HCT116 (cell line): Measurements from ENCODE around the gene VTN. TPM values are rescaled to one million over a fixed set of nuclear protein-coding genes. Genes with fewer than 3 reads are reported as not detected.

ENCODE experiments used
- ATAC-seq: fragments of 200-7000 bp; cut with Tn5 transposase; 2 replicates; pipeline ENCODE4 v1.9.1; 2020; ENCODE audit warnings: mild to moderate bottlenecking, moderate library complexity
- BruUV-seq: library from RNA; stranded (reverse); fragments of 400-500 nt; replicated peaks from 2 replicates; lab custom pipeline; 2021; lab: Mats Ljungman, UMichigan
- CTCF ChIA-PET: fragments of 300-600 bp; sonication (Branson Sonifier 250); formaldehyde crosslinking; loops from one replicate; lab custom pipeline; 2021; ENCODE audit warnings: antibody characterized with exemption; lab: Charles Lee
- POLR2A ChIA-PET: fragments of 300-600, 350-600 bp; sonication (Branson Sonifier 250); formaldehyde crosslinking; loops from one replicate; lab custom pipeline; 2021; ENCODE audit warnings: antibody characterized with exemption; lab: Charles Lee
- RAD21 ChIA-PET, 2 experiments: fragments of 300-600 bp; sonication (Branson Sonifier 250); formaldehyde crosslinking; loops; one replicate each; lab custom pipeline; 2023; ENCODE audit warnings: low total read pairs in 2 of 2; ENCODE audit not compliant: uncharacterized antibody in 2 of 2, unreplicated experiment in 2 of 2, low non-redundant PET in 1 of 2; lab: Charles Lee
- DNase-seq: peaks from one replicate; pipeline ENCODE4 v3.0.0-alpha.2; 2010; ENCODE audit warnings: low read depth, low spot score
- H2AFZ ChIP-seq: fragments of 200-600 bp; shearing (Covaris generic), sonication (generic); 2 replicates; pipeline ENCODE4 v1.6.1; 2017; ENCODE audit warnings: low read depth, mixed run types, mixed read lengths, antibody characterized with exemption, low read length; ENCODE audit not compliant: poor library complexity, severe bottlenecking
- H3K27ac ChIP-seq: 2 replicates; pipeline ENCODE4 v1.5.1; 2012; ENCODE audit warnings: low read depth, low read length
- H3K27me3 ChIP-seq: fragments of 200-600 bp; sonication (generic); 2 replicates; pipeline ENCODE4 v1.6.1; 2016; ENCODE audit warnings: mixed run types, low read length, mixed read lengths; ENCODE audit not compliant: insufficient read depth
- H3K36me3 ChIP-seq, 2 experiments: fragments of 200-500 bp in 1 of 2; fragments of 200-600 bp in 1 of 2; sonication (Bioruptor generic) in 1 of 2; sonication (generic) in 1 of 2; 2 replicates each; pipeline versions ENCODE4 v1.5.1 to v1.6.1; 2014 to 2016; ENCODE audit warnings: low read length in 2 of 2, inconsistent platforms in 1 of 2, mixed read lengths in 1 of 2, mixed run types in 1 of 2; ENCODE audit not compliant: insufficient read depth in 2 of 2, control insufficient read depth in 1 of 2
- H3K4me1 ChIP-seq, 2 experiments: fragments of 200-600 bp in 1 of 2; sonication (generic) in 1 of 2; 2 replicates each; pipeline versions ENCODE4 v1.5.1 to v1.6.1; 2012 to 2017; ENCODE audit warnings: low read length in 2 of 2, inconsistent platforms in 1 of 2, mild to moderate bottlenecking in 1 of 2, mixed read lengths in 1 of 2, mixed run types in 1 of 2, moderate library complexity in 1 of 2; ENCODE audit not compliant: insufficient read depth in 2 of 2, control insufficient read depth in 1 of 2
- H3K4me2 ChIP-seq: fragments of 200-600 bp; sonication (generic); 2 replicates; pipeline ENCODE4 v1.6.1; 2017; ENCODE audit warnings: mixed run types, low read length, mixed read lengths
- H3K4me3 ChIP-seq, 2 experiments: fragments of 200-600 bp in 1 of 2; sonication (generic) in 1 of 2; replicated peaks in 1 of 2; 2 replicates each; pipeline ENCODE4 v1.5.1; 2011 to 2016; ENCODE audit warnings: low read length in 2 of 2, control low read depth in 1 of 2, low read depth in 1 of 2, mild to moderate bottlenecking in 1 of 2, mixed read lengths in 1 of 2, mixed run types in 1 of 2
- H3K79me2 ChIP-seq: fragments of 200-600 bp; sonication (generic); 2 replicates; pipeline ENCODE4 v1.6.1; 2017; ENCODE audit warnings: mild to moderate bottlenecking, mixed run types, low read length, moderate library complexity, mixed read lengths; ENCODE audit not compliant: insufficient read depth
- H3K9ac ChIP-seq: fragments of 200-600 bp; sonication (generic); 2 replicates; pipeline ENCODE4 v1.6.1; 2016; ENCODE audit warnings: low read length, mixed read lengths
- H3K9me2 ChIP-seq: fragments of 200-600 bp; sonication (generic), shearing (Covaris generic); 2 replicates; pipeline ENCODE4 v1.6.1; 2017; ENCODE audit warnings: mixed run types, mild to moderate bottlenecking, moderate library complexity; ENCODE audit not compliant: insufficient read depth
- H3K9me3 ChIP-seq, 2 experiments: fragments of 200-500 bp in 1 of 2; fragments of 200-600 bp in 1 of 2; sonication (Bioruptor generic) in 1 of 2; sonication (generic) in 1 of 2; 2 replicates each; pipeline ENCODE4 v1.6.1; 2014 to 2017; ENCODE audit warnings: low read length in 2 of 2, mixed read lengths in 2 of 2, inconsistent platforms in 1 of 2, low read depth in 1 of 2, mild to moderate bottlenecking in 1 of 2, mixed run types in 1 of 2, moderate library complexity in 1 of 2; ENCODE audit not compliant: control insufficient read depth in 1 of 2, insufficient read depth in 1 of 2
- H4K20me1 ChIP-seq: fragments of 200-600 bp; sonication (generic), shearing (Covaris generic); 2 replicates; pipeline ENCODE4 v1.6.1; 2017; ENCODE audit warnings: mixed run types, mild to moderate bottlenecking, moderate library complexity; ENCODE audit not compliant: insufficient read depth
- EGR1 ChIP-seq: IDR thresholded peaks from 2 replicates; pipeline ENCODE4 v1.6.1; 2012; ENCODE audit warnings: low read depth
- ELF1 ChIP-seq: IDR thresholded peaks from 2 replicates; pipeline ENCODE4 v1.6.1; 2012; ENCODE audit warnings: low read depth, borderline replicate concordance
- EZH2phosphoT487 ChIP-seq: fragments of 200-600 bp; IDR thresholded peaks from 2 replicates; pipeline ENCODE4 v1.6.1; 2018; ENCODE audit warnings: antibody characterized with exemption, borderline replicate concordance
- SRF ChIP-seq: IDR thresholded peaks from 2 replicates; pipeline ENCODE4 v1.6.1; 2012; ENCODE audit warnings: low read depth
- YY1 ChIP-seq: IDR thresholded peaks from 2 replicates; pipeline ENCODE4 v1.6.1; 2011; ENCODE audit warnings: low read length, low read depth, moderate library complexity, mild to moderate bottlenecking; ENCODE audit not compliant: insufficient replicate concordance; ENCODE audit errors: extremely low read depth
- ZFX ChIP-seq: fragments of 450-650 bp; IDR thresholded peaks from 2 replicates; pipeline ENCODE4 v1.6.1; 2017
- intact Hi-C: fragments of 100-400 bp; cut with micrococcal nuclease; formaldehyde crosslinking; loops from 2 replicates; pipeline ENCODE4 v1.10.0; 2022
- total RNA-seq: library from RNA; stranded (reverse); gene quantifications from one replicate; pipeline ENCODE4 v1.2.1, GENCODE V29; 2021; ENCODE audit not compliant: unreplicated experiment
- TF ChIP-seq, protein P1 (sequence below), 3 experiments: fragments of 200-600 bp in 1 of 3; sonication (generic) in 1 of 3; IDR thresholded peaks in 2 of 3; conservative IDR thresholded peaks in 1 of 3; 2 replicates each; pipeline ENCODE4 v1.5.1; 2012 to 2017; ENCODE audit warnings: low read depth in 2 of 3, low read length in 2 of 3, antibody characterized with exemption in 1 of 3, borderline replicate concordance in 1 of 3, control low read depth in 1 of 3, mild to moderate bottlenecking in 1 of 3, mixed read lengths in 1 of 3, mixed run types in 1 of 3, moderate library complexity in 1 of 3; ENCODE audit not compliant: insufficient read depth in 1 of 3
- TF ChIP-seq, protein P2 (sequence below): IDR thresholded peaks from 2 replicates; pipeline ENCODE4 v1.6.1; 2012

VTN gene
- total RNA-seq, 1 experiment from 2014 or later: 1.5 TPM

DNA sequence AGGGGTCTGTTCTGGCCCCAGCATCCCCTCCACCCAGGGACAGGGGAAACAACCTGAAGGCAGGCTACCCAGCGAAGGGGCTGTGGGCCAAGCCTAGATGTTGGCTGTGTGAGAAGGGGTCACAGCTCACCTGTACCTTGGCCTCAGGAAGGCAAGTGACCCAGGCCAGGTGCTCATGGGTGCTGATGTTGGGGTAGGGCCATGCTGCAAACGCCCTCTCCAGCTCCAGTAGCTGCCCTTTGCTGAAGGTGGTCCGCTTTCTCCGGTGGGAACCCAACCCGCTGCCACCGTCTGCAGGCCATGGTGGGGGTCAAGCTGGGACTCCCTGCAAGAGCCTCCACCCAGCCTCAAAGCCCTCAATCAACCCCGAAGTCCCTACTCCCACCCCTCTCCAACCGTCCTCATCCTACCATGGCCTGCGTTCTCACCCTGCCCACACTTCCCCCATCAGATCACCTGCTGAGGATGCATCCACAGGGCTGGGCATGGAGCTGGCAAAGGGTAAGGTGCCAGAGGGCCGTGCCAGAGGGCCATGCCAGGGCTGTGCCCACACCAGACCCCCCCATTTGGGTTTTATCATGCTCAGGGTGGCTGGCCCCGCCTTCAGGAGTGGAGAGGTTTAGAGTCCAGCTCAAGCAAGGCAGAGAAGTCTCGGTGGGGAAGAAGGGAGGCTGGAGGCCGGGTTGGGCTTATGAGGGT, 5.3 kb downstream of the VTN start, which contains the start of gene SEBOX:
TSS of gene SEBOX (minus strand) at position 535 of the 699 bp plus-strand sequence. CDS start at position 487, 48 bp downstream.
- Histone ChIP-seq H3K4me3 (no peak within 1 kb of the TSS), H3K36me3 (peaks cover 13 to 15% of the 10 kb centered on the region in 2 experiments; a peak in 3 of 4 replicates), H3K9me3 (no peaks in the 10 kb centered on the region), H3K79me2 (no peaks in the 10 kb centered on the region; the same call in 1 of the 2 replicates), H3K9me2 (no peaks in the 10 kb centered on the region), H3K27me3 (no peaks in the 10 kb centered on the region), H4K20me1 (no peaks in the 10 kb centered on the region), H3K4me1 (no peaks in the 10 kb centered on the region), H2AFZ (no peak within 1 kb of the TSS), H3K9ac (no peak within 1 kb of the TSS), H3K27ac (no peak within 1 kb of the TSS), H3K4me2 (no peak within 1 kb of the TSS)
- intact Hi-C loops: no loop called here
- ChIA-PET RAD21 (no interaction called here), POLR2A (no interaction called here), CTCF (no interaction called here)
- TF ChIP-seq ELF1 (no peak), EGR1 (no peak), YY1 (no peak), ZFX (no peak), SRF (no peak), EZH2phosphoT487 (no peak)
- TF ChIP-seq, protein P1, sequence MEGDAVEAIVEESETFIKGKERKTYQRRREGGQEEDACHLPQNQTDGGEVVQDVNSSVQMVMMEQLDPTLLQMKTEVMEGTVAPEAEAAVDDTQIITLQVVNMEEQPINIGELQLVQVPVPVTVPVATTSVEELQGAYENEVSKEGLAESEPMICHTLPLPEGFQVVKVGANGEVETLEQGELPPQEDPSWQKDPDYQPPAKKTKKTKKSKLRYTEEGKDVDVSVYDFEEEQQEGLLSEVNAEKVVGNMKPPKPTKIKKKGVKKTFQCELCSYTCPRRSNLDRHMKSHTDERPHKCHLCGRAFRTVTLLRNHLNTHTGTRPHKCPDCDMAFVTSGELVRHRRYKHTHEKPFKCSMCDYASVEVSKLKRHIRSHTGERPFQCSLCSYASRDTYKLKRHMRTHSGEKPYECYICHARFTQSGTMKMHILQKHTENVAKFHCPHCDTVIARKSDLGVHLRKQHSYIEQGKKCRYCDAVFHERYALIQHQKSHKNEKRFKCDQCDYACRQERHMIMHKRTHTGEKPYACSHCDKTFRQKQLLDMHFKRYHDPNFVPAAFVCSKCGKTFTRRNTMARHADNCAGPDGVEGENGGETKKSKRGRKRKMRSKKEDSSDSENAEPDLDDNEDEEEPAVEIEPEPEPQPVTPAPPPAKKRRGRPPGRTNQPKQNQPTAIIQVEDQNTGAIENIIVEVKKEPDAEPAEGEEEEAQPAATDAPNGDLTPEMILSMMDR (IDR thresholded peaks at IDR 0.05 in 2 of 3, conservative IDR thresholded peaks at IDR 0.05 in 1 of 3; ENCODE audit: borderline replicate concordance in 1 of 3, insufficient read depth in 1 of 3, low read depth in 2 of 3, low read length in 2 of 3): no peak
- TF ChIP-seq, protein P2, sequence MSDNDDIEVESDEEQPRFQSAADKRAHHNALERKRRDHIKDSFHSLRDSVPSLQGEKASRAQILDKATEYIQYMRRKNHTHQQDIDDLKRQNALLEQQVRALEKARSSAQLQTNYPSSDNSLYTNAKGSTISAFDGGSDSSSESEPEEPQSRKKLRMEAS: no peak
- BruUV-seq: no TSS peak
- DNase-seq (no peak), ATAC-seq (no peak)
